Neural progenitor cell (in vitro differentiated cells): Measurements from ENCODE around the gene QSOX2.

Experiments used
- CTCF ChIP-seq: fragments of 200-600 bp; sonication (generic); IDR thresholded peaks from 2 replicates; pipeline ENCODE4 v1.5.1; 2017; ENCODE audit warnings: antibody characterized with exemption, mild to moderate bottlenecking
- EZH2 ChIP-seq: fragments of 200-600 bp; sonication (generic); IDR thresholded peaks from 2 replicates; pipeline ENCODE4 v1.6.1; 2017; ENCODE audit warnings: antibody characterized with exemption, mild to moderate bottlenecking, moderate library complexity
- EZH2phosphoT487 ChIP-seq: fragments of 200-600 bp; sonication (generic); IDR thresholded peaks from 2 replicates; pipeline ENCODE4 v1.6.1; 2017; ENCODE audit warnings: antibody characterized with exemption

GRCh38 chr9:136193127-136193890 is 52.3 kb downstream of the QSOX2 start:
- TF ChIP-seq CTCF, result no peak
- TF ChIP-seq EZH2, result peak; percentile 100
- peak; percentile 94 for TF ChIP-seq EZH2phosphoT487
